ENCODE results near the gene CYLC1.

Gene CYLC1

DNA sequence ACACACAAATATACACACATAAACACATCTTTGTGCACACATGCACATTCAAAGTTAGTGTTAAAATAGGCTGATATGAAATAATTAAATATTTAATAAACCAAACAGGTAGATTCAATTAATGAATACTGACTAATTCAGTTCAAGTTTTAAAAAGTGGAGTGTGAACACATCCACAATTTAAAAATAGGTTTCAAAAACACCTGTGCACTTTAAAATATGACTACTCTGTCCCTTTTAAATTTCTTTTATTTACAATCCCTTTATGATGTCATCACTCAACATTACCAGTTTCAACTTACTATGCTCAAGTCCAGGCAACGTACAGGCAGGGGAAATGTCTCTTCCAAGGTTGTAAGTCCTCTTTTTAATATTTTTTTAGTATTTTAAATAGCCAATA is at the start of gene CYLC1:
TSS of gene CYLC1 (plus strand) at position 301 of the 400 bp plus-strand sequence. CDS start at position 338, 37 bp downstream.
- Mint-ChIP-seq H3K27ac (ENCODE audit: low read depth) (no peak within 1 kb of the TSS), H3K27me3 (no peaks in the 10 kb centered on the region), H3K4me3 (no peak within 1 kb of the TSS), H3K4me1 (no peaks in the 10 kb centered on the region), H3K36me3 (ENCODE audit: insufficient read depth) (no peaks in the 10 kb centered on the region), H3K9me3 (peaks cover 14% of the 10 kb centered on the region)
- ATAC-seq (replicated peaks; ENCODE audit: extremely low read depth, poor library complexity, severe bottlenecking) (no peak), DNase-seq (ENCODE audit: low spot score in 2 of 2) (no peak)

DNA sequence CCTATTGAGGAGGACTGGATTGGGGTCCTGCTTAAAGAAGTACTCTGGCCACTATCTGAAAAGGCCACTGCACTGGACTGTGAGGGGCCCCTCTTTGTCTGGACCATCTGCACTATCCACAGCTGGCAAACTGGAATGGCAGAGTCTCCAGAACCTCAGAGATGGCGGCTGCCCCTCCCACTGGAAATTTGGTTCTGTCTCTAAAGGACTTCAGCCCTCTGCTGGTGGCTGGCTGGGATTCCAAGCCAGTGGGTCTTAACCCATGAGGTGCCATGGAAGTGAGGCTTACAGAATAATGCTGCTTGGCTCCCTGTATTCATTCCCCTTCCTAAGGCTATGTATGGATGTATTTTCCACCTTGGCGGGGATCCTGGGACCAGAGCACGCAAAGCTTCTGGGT is 41.6 kb upstream of the CYLC1 start:
- Mint-ChIP-seq H3K4me1 (no peaks in the 10 kb centered on the region), H3K36me3 (ENCODE audit: insufficient read depth) (no peaks in the 10 kb centered on the region), H3K27me3 (no peaks in the 10 kb centered on the region), H3K4me3 (no peak overlapping the region), H3K27ac (ENCODE audit: low read depth) (no peak overlapping the region), H3K9me3 (peaks cover 27% of the 10 kb centered on the region)
- ATAC-seq (replicated peaks; ENCODE audit: extremely low read depth, poor library complexity, severe bottlenecking) (no peak), DNase-seq (ENCODE audit: low spot score in 2 of 2) (no peak)

DNA sequence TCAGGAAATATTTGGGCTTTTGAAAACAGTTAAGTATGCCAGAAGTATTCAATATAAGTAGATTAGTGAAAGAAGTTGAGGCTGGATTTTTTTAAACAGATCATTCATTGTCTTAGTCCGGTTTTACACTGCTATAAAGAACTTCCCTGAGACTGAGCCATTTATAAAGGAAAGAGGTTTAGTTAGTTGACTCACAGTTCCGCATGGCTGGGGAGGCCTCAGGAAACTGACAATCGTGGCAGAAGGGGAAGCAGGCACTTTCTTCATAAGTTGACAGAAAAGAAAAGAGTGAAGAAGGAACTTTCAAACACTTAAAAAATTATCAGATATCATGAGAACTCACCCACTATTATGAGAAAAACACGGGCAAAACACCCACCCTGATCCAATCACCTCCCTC is 31.1 kb upstream of the CYLC1 start:
- peaks cover 7% of the 10 kb centered on the region for H3K9me3 Mint-ChIP-seq

GRCh38 chrX:83845397-83845796 is 15.5 kb upstream of the CYLC1 start:
- Mint-ChIP-seq H3K27me3 (no peaks in the 10 kb centered on the region), H3K9me3 (no peaks in the 10 kb centered on the region), H3K4me1 (no peaks in the 10 kb centered on the region), H3K4me3 (no peak overlapping the region), H3K27ac (ENCODE audit: low read depth) (no peak overlapping the region), H3K36me3 (ENCODE audit: insufficient read depth) (peaks cover 2% of the 10 kb centered on the region)
- ATAC-seq (replicated peaks; ENCODE audit: extremely low read depth, poor library complexity, severe bottlenecking) = no peak
- DNase-seq (ENCODE audit: low spot score in 2 of 2) = no peak

More for the DNA sequence above, 31.1 kb upstream of the CYLC1 start:
- ATAC-seq (replicated peaks; ENCODE audit: extremely low read depth, poor library complexity, severe bottlenecking) = no peak
- no peak overlapping the region for H3K4me3 Mint-ChIP-seq
- no peak for DNase-seq (ENCODE audit: low spot score in 2 of 2)
- no peaks in the 10 kb centered on the region for H3K4me1 Mint-ChIP-seq
- no peak overlapping the region for H3K27ac Mint-ChIP-seq (ENCODE audit: low read depth)
- H3K27me3 Mint-ChIP-seq = no peaks in the 10 kb centered on the region
- no peaks in the 10 kb centered on the region for H3K36me3 Mint-ChIP-seq (ENCODE audit: insufficient read depth)

DNA sequence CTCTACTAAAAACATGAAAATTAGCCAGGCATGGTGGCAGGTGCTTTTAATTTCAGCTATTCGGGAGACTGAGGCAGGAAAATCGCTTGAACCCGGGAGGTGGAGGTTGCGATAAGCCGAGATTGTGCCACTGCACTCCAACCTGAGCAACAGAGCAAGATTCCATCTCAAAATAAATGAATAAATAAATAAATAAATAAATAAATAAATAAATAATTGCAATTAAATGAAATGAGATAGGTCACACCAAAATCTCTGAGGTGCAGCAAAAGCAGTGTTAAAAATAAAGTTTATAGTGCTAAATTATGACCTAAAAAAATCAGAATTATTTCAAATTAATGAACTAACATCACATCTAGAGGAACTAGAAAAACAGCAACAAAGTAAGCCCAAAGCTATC is 13.6 kb upstream of the CYLC1 start:
- Mint-ChIP-seq H3K9me3 (no peaks in the 10 kb centered on the region), H3K36me3 (ENCODE audit: insufficient read depth) (peaks cover 3% of the 10 kb centered on the region), H3K4me1 (no peaks in the 10 kb centered on the region), H3K4me3 (no peak overlapping the region), H3K27me3 (no peaks in the 10 kb centered on the region), H3K27ac (ENCODE audit: low read depth) (no peak overlapping the region)
- no peak for DNase-seq (ENCODE audit: low spot score in 2 of 2)
- ATAC-seq (replicated peaks; ENCODE audit: extremely low read depth, poor library complexity, severe bottlenecking) = no peak

DNA sequence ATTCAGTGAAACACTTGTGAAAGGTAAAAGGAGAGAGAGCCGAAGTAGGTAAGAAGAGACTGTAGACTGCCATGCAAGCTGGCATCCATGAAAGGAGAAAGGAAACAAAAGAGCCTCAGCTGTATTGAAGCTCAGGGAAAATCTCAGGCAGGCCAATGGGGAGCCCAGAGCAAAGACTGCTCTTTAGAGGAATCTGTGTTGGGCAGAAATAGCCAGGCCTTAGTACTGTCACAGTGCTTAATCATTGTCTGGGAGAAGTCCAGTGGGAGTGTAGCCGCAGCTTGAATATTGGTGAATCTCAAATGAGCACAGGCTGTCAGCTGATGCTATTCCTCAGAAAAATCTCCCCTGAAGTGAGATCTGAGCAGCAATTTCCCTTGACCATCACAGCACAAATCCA is 27.6 kb downstream of the CYLC1 start:
- Mint-ChIP-seq H3K4me3 (no peak overlapping the region), H3K27me3 (no peaks in the 10 kb centered on the region), H3K36me3 (ENCODE audit: insufficient read depth) (no peaks in the 10 kb centered on the region), H3K27ac (ENCODE audit: low read depth) (no peak overlapping the region), H3K9me3 (no peaks in the 10 kb centered on the region), H3K4me1 (no peaks in the 10 kb centered on the region)
- ATAC-seq (replicated peaks; ENCODE audit: extremely low read depth, poor library complexity, severe bottlenecking) (no peak), DNase-seq (ENCODE audit: low spot score in 2 of 2) (no peak)

- H3K4me1 Mint-ChIP-seq = no peaks in the 10 kb centered on the region
- ATAC-seq (replicated peaks; ENCODE audit: extremely low read depth, poor library complexity, severe bottlenecking) (no peak), DNase-seq (ENCODE audit: low spot score in 2 of 2) (no peak)
- H3K4me3 Mint-ChIP-seq = no peak overlapping the region
- H3K27me3 Mint-ChIP-seq = no peaks in the 10 kb centered on the region
- no peak overlapping the region for H3K27ac Mint-ChIP-seq (ENCODE audit: low read depth)
- peaks cover 5% of the 10 kb centered on the region for H3K9me3 Mint-ChIP-seq
- H3K36me3 Mint-ChIP-seq (ENCODE audit: insufficient read depth) = no peaks in the 10 kb centered on the region
Observed at GRCh38 chrX:83892433-83892832, 31.5 kb downstream of the CYLC1 start.

DNA sequence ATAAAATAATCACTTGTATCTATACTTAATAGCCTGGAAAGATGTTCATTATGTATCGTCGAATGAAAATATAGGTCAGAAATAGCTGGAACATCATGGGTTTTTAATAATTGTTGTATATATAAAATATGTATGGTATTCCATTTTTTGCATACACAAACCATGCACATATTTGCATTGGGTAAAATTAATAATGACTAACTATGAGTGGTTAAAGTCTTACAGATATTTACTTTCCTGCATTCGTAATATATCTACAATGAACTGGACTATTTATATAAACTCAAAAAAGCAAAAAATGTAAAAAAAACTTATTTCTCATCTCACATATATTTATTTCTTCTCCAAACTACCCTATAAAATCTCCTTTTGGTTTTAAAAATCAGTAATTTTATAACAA is 46.0 kb downstream of the CYLC1 start:
- no peaks in the 10 kb centered on the region for H3K9me3 Mint-ChIP-seq
- H3K27ac Mint-ChIP-seq (ENCODE audit: low read depth) = no peak overlapping the region
- H3K36me3 Mint-ChIP-seq (ENCODE audit: insufficient read depth) = no peaks in the 10 kb centered on the region
- no peak for ATAC-seq (replicated peaks; ENCODE audit: extremely low read depth, poor library complexity, severe bottlenecking)
- H3K4me3 Mint-ChIP-seq = no peak overlapping the region
- no peaks in the 10 kb centered on the region for H3K27me3 Mint-ChIP-seq
- no peaks in the 10 kb centered on the region for H3K4me1 Mint-ChIP-seq
- DNase-seq (ENCODE audit: low spot score in 2 of 2) = no peak

GRCh38 chrX:83916525-83916924 is 55.6 kb downstream of the CYLC1 start:
- Mint-ChIP-seq H3K27ac (ENCODE audit: low read depth) (no peak overlapping the region), H3K4me3 (no peak overlapping the region), H3K27me3 (no peaks in the 10 kb centered on the region), H3K9me3 (no peaks in the 10 kb centered on the region), H3K4me1 (no peaks in the 10 kb centered on the region), H3K36me3 (ENCODE audit: insufficient read depth) (no peaks in the 10 kb centered on the region)
- ATAC-seq (replicated peaks; ENCODE audit: extremely low read depth, poor library complexity, severe bottlenecking) = no peak
- DNase-seq (ENCODE audit: low spot score in 2 of 2) = no peak

- Mint-ChIP-seq H3K27ac (ENCODE audit: low read depth) (no peak overlapping the region), H3K36me3 (ENCODE audit: insufficient read depth) (no peaks in the 10 kb centered on the region), H3K4me1 (no peaks in the 10 kb centered on the region), H3K9me3 (peaks cover 6% of the 10 kb centered on the region), H3K27me3 (no peaks in the 10 kb centered on the region), H3K4me3 (no peak overlapping the region)
- DNase-seq (ENCODE audit: low spot score in 2 of 2) = no peak
- ATAC-seq (replicated peaks; ENCODE audit: extremely low read depth, poor library complexity, severe bottlenecking) = no peak
Observed at GRCh38 chrX:83934220-83934619, 73.3 kb downstream of the CYLC1 start.
